HG02973 (cell line): ENCODE results near the gene NCF4.

Source experiments
- ATAC-seq: cut with Tn5 transposase; IDR thresholded peaks from one replicate; pipeline ENCODE4 v1.9.1; 2021; ENCODE audit warnings: moderate library complexity; ENCODE audit not compliant: unreplicated experiment

NCF4 gene

GRCh38 chr22:36835903-36836302 is 24.9 kb upstream of the NCF4 start:
- ATAC-seq: no peak

DNA sequence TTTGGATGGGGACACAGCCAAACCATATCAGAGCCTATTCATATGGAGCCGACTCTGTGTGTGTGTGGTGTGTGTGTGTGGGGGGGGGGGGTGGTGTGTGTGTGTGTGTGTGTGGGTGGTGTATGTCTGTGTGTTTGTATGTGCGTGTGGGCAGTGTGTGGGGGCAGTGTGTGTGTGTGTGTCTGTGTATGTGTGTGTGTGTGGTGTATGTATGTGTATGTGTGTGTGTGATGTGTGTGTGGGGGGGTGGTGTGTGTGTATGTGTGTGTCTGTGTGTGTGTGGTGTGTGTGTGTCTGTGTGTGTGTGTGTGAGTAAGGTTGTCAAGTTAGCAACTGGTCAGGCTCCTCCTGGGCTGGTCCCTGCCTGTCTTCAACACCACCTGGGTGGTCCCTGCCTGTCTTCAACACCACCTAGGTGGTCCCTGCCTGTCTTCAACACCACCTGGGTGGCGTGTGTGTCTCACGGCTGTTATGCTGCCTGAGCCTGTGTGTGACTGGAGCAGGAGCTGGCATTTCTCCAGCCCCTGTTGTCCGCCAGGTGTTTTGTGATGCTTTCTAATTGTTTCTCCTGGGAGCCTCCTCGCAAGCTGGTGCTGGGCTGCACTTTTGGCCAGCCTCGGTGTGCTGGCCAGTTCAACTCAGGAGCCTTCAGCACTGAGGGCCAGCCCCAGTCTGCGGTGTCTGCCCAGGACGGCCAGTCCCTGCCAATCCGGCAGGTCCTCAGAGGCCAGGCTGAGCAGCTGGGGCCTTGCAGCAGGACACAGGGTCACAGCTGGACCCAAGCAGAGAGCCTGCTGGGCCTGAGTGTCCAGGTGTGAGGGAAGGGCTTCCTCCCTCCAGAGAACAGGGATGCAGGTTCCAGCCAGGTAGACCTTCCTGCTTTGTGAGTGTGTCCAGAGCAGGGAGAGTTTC is 22.4 kb upstream of the NCF4 start:
- no peak for ATAC-seq

DNA sequence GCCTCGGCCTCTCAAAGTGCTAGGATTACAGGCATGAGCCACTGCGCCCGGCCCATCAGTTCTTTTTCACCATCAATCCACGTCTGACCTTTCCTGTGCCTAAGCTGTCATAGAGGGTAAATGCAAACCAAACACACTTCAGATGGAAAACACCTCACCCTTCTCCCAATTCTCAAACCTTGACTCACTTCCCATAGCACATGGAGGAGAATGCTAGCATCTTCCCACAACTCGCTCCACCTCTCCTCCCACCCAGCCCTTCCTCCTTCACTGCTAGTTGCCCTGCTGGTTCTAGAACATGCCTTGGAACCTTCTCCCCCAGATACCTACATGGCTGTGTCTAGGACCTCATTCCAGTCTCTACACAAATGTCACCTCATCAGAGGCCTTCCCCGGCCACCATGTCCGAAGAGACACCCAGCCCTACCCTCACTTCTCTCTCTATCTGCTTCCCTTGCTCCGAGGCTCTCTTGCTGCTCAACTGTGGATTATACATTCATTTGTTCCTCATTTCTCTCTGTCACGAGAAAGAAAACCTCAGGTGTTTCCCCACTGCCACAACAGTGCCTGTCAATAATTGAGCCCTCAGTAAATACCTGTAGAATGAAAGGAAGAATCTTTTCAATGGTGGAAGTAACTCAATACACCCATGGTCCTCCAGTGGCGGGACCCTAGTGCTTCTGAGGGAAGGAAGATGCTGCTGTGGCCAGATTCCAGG is 21.3 kb upstream of the NCF4 start:
- no peak for ATAC-seq

GRCh38 chr22:36840106-36840505 is 20.7 kb upstream of the NCF4 start:
- no peak for ATAC-seq

DNA sequence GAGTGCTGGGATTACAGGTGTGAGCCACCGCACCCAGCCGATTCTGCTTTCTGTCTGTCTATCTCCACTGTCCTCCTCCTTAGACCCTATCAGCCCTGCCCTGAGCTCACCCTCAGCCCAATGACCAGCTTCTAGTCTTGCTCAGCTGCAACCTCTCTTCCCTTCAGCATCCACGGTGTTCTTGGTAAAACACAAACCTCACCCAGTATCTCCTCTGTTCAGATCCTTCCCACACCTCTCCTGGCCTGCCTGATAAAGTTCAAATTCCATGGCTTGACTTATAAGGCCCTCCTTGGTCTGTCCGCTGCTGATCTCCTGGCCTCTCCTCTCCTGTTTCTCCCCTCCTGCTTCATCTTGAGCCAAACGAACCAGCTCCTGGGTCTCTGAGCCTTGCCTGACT is 14.5 kb upstream of the NCF4 start:
- no peak for ATAC-seq

DNA sequence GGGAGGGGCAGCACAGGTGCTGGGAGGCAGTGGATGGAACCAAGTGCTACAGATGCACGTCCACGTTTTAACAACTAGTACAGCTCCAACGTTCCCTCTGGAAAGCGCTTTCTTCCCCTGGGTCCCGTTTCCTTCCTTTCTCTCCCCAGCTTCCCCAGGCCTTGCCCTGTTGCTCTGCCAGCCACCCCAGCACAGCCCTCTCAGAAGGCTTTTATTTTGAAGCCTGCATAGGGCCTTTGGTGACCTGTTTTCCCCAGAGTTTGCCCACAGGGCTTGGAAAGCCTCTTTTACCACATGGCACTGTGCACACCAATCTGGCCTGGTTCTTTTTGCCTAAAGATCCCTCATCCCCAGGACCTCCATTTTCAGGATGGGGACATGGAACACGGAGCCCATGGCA is 13.9 kb upstream of the NCF4 start:
- ATAC-seq: no peak

- ATAC-seq: no peak
These were observed 10.8 kb upstream of the NCF4 start for GRCh38 chr22:36850056-36850455.

GRCh38 chr22:36850682-36851081 is 10.1 kb upstream of the NCF4 start:
- ATAC-seq: no peak

DNA sequence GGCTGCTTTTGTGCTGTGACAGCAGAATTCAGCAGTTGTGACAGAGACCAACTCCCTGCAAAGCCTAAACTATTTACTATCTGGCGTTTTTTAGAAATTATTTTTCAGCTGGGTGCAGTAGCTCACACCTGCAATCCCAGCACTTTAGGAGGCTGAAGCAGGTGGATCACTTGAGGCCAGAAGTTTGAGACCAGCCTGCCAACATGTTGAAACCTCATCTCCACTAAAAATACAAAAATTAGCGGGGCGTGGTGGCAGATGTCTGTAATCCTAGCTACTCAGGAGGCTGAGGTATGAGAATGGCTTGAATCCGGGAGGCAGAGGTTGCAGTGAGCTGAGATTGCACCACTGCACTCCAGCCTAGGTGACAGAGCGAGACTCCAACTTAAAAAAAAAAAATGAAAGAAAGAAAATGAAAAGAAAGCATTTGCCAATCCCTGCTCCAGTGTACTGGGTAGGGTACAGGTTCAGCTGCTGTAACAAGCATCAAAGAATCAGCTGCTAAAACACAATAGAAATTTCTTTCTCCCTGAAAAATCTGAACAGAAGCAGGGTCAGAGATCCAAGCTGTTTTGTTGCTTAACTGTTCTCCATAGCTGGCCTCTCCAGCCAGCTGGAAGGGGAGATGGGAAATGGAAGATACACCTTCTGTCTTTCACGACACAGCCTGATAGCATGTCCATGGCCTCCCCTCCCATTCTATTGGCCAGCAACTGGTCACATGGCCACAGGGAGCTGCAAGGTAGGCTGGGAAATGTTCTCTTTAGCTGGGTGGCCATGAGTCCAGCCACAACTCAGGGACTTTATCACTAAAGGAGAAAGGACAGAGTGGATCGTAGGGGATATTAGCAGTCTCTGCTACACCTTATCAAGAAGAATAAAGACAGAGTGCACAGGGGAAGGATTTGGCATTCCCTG is 8.5 kb upstream of the NCF4 start:
- no peak for ATAC-seq

GRCh38 chr22:36853407-36854099 is 7.3 kb upstream of the NCF4 start:
- ATAC-seq: no peak

DNA sequence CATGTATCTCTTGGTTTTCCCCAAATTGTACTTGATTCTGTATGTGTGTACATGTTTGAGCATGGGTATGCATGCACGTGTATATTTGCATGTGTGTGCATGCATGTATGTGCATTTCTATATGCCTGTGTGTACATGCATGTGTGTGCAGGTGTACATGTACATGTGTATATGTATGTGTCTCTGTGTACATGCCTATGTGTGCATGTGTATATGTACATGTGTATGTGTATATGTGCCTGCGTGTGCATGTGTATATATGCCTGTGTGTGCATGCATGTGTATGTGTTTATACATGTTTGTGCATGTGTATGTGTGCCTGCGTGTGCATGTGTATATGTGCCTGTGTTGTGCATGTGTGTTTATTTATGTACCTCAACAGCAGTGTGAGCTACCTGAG is 5.3 kb upstream of the NCF4 start:
- ATAC-seq: no peak

- ATAC-seq: no peak
These were observed 4.5 kb upstream of the NCF4 start for GRCh38 chr22:36856121-36856791.

- ATAC-seq: no peak
These were observed 4.0 kb upstream of the NCF4 start for GRCh38 chr22:36856792-36857135.

DNA sequence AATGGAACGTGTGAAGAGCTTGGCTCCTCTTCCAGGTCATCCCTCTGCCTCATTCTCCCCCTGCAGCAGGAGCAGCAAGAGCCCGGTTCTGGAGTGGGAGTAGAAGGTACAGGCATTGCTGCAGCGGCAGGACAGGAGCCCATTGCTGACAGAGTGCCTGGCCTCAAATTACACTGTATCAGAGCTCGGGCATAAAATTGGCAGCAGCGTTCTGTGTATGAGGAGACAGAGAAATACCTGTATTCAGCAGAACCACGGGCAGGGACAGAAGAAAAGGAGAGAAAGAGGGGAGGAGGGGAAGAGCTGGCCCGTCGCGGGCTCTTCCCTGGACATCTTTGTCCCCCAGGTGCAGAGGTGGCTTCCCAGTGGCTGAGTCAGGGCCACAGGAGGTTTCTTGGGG is 2.6 kb upstream of the NCF4 start:
- ATAC-seq: no peak

DNA sequence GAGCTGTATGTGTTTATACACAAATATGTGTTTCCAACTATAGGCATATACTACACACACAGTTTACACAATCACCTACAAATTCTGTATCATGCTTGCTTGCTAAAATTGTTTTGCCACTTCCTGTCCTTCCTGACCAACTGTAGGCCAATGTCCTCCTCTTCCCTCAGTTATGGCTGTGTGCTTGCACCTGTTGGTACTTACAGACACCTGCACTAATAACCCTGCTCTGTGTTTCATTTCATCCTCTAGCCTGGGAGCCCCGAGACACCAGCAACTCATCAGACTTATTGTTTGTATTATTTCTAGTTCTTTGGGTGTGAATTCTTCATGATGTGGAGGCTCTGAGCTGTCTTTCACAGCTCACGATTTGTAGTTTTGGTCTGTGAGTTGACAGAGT is 1.8 kb upstream of the NCF4 start:
- ATAC-seq: no peak

DNA sequence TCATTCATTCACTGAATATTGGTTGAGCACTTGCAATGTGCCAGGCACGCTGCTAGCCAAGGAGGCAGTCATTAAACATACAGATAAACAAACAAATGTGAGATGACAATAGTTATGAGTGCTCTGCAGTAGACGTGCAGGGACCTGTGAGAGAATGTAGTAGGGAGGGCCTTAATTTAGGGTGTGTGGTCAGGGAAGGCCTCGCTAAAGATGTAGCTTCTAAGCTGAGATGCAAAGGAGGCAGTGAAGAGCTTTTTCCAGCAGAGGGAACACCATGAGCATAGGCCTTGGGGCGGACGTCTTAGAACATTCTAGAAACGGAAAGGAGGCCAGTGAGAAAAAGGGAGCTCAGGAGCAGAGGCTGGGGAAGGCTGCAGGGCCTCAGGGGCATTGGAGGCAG is 789 bp upstream of the NCF4 start:
- ATAC-seq: no peak

DNA sequence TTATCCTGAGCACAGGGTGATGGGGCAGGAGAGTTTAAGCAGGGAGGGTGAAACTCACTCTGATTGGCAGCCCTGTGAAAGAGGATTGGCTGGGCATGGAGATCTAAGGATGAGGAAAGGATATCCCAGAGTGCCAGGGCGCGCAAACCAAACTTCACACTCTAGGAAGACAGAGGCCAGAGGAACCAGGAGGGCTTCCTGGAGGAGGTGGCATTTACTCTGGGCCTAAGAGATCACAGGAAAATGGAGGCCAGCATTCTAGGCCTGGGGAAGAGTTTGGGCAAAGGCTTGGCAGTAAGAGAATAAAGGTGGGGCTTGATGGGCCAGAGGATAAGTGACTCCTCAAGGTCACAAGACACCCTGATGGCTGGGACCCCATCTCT is 377 bp upstream of the NCF4 start:
- no peak for ATAC-seq

DNA sequence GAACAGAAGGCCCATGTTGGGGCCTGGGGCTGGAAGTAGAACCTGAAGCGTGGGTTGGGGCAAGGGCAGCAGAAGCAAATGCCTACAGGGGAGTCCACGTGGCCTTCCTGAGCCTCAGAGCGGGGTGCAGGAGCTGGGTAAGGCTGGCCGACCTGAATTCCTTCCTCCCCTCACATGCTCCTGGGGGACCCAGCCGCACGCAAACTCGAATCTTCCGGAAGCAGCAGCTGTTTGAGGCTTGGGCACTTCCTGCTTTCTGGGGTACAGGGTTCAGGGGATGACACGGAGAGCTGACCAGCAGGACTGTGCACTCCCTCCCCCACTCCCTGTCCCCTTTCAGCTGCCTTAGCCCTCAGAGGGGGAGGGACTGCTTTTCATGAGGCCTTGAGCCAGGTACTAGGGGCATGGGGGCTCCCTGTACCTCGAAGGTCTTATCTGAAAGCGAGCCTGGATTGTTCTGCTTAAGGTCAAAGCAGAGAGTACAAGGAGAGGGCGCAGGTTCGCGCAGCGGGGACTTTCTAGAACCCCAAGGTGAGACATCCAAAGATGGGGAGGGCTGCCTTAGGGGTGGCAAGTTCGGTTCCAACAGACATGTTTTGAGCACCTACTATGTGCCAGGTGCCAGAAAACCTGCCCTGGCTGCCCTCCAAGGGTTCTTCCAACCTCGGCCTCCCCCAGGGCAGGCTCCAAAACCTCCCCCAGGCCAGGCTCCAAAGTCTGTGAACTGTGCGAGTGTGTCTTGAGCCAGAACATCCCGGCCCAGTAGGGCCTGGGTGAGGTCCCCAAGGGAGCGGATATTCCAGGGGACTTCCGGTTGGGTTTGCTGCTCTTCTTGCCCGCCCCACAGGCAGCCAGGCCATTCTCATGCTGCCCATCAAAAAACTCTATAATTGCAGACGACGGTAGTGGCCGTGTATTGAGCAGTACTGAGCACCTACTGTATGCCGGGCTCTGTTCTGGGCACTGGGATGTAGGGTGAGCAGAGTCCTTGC is 1.7 kb downstream of the NCF4 start:
- no peak for ATAC-seq

GRCh38 chr22:36863281-36863680 is 2.5 kb downstream of the NCF4 start:
- no peak for ATAC-seq
